GM20000 (cell line): ENCODE data around the gene ABCC11.
A peak's percentile ranks its signal among the peaks of the same experiment; 100 is the strongest.

Source experiments
- DNase-seq: peaks from one replicate; pipeline ENCODE4 v3.0.0; 2012; ENCODE audit warnings: low spot score
- TF ChIP-seq, protein P1 (sequence below): IDR thresholded peaks from 2 replicates; pipeline ENCODE4 v1.5.1; 2012; ENCODE audit warnings: mild to moderate bottlenecking, control low read depth; ENCODE audit errors: extremely low read depth, missing control alignments

Gene ABCC11

DNA sequence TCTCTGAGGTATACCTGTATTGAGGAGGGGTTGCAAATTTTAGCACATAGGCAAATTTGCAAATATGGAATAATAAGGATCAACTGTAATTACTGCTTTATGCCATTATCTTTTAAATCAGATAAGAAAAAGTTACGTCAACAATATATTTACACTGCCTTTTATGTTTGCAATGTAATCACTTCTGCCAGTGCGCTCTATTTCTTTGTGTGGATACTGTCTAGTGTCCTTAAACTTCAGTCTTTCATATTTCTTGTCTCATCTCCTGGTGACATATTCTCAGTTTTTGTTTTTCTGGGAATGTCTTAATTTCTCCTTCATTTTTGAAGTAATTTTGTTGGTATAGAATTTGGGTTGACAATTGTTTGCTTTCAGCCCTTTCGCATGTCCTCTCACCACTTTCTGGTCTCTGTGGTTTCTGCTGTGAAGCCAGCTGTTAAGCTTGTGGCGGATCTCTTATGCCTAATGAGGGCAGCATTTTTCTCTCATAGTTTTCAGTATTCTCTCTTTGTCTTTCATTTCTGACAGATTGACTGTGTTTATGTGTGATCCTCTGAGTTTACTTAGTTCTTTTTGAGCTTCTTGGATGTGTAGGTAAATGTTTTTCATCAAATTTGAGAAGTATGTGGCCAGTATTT, 37.6 kb upstream of the ABCC11 start:
- peak; percentile 16 for DNase-seq
- TF ChIP-seq, protein P1, sequence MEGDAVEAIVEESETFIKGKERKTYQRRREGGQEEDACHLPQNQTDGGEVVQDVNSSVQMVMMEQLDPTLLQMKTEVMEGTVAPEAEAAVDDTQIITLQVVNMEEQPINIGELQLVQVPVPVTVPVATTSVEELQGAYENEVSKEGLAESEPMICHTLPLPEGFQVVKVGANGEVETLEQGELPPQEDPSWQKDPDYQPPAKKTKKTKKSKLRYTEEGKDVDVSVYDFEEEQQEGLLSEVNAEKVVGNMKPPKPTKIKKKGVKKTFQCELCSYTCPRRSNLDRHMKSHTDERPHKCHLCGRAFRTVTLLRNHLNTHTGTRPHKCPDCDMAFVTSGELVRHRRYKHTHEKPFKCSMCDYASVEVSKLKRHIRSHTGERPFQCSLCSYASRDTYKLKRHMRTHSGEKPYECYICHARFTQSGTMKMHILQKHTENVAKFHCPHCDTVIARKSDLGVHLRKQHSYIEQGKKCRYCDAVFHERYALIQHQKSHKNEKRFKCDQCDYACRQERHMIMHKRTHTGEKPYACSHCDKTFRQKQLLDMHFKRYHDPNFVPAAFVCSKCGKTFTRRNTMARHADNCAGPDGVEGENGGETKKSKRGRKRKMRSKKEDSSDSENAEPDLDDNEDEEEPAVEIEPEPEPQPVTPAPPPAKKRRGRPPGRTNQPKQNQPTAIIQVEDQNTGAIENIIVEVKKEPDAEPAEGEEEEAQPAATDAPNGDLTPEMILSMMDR: no peak

DNA sequence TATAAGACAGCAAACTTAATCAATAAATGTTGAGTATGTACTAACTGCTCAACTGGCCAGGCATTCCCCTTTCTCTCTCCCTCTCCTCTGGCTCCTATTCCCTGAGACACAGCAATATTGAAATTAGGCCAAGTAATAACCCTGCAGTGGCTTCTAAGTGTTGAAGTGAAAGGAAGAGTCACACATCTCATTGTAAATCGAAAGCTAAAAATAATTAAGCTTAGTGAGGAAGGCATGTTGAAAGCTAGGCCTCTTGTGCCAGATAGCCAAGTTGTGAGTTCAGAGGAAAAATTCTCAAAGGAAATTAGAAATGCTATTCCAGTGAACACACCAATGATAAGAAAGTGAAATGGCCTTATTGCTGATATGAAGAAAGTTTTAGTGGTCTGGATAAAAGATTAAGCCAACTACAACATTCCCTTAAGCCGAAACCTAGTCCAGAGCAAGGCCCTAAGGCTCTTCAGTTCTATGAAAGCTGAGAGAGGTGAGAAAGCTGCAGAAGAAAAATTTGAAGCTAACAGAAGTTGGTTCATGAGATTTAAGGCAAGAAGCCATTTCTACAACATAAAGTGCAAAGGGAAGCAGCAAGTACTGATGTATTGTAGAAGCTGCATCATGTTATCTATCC, 35.4 kb upstream of the ABCC11 start:
- TF ChIP-seq, protein P1: no peak
- no peak for DNase-seq

DNA sequence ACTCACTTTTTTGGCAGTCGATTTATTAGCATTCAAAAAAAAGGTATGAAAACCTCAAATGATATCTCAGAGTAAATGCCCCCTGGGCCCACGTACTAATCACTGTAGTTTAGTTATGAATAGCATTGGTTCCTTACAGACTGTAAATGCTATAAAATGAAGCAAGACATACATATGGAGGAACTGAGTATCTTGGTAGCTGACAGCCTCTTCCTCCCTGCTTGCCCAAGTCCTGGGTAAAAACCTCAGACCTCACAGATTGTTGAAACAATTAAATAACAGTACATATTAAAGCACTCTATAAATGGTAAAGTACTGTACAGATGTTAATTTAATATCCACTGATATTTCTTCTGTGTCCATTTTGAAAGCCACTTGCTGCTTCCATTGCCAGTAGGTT, 33.2 kb upstream of the ABCC11 start:
- DNase-seq: no peak
- TF ChIP-seq, protein P1: no peak

DNA sequence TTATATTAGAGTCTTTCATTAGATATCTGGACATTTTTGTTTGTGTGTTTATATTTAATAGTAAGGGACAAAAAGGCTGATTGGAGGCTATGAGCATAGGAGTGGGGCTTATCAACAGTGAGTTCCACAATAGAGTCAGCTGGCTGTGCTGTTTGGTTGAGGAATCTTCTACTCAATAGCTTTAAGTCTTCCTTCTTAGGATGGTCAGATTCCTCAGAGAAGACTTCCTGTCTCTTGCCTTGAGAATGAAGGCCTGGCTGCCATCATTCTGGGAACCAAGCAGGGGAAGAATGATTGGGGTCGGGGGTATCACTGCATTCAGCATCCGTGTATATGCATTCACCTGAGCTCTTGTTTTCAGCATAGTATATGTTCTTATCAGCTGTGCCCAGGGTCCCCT, 31.9 kb upstream of the ABCC11 start:
- DNase-seq: no peak
- TF ChIP-seq, protein P1: no peak

DNA sequence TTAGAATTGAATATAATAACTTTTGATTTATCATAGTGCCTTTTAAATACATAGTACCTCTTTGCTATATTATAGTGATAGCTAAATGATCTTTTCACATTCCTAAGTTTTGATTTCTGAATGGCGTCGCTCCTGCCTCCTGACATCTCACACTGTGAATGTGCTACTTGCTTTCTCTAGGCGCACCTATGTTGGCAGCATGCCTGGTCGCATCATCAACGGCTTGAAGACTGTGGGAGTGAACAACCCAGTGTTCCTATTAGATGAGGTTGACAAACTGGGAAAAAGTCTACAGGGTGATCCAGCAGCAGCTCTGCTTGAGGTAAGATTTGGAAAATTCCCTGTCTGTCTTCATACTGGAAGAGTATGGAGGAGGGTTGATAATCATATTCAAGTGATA, 29.8 kb upstream of the ABCC11 start:
- TF ChIP-seq, protein P1: no peak
- no peak for DNase-seq

DNA sequence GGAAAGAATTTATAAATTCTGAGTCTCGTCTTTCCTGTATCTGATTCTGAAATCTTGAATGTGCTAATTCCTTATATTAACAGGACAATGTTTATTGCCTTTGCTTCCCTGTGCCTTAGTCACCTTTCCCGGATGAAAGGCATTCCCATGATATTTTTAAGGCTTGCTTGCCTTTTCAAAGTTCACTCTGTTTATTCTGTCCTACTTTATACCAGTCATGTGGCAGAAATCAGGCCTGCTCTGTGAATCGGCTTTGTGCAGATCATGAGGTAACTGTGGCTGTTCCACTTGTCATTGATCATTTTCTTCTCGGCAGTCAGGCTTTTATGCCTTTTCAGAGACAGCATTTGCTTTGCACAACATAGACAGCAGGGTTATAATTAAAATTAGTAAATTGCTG, 28.8 kb upstream of the ABCC11 start:
- no peak for DNase-seq
- TF ChIP-seq, protein P1: no peak

DNA sequence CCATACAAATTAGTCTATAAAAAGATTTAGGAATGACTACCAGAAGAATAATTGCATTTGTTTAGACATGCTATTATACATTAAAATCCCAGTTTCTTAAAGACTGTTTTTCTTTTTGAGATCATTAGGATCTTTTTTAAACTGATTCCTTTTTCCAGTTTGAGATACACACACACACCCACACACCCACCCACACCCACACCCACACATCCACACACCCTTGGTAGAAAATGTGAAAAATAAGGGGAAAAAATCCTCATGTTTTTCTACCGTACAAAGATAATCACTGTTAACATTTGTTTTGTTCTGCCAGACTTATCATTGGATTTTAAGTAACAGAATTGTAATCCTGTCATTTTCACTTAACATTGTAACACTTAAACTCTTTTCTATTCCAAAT, 27.1 kb upstream of the ABCC11 start:
- no peak for DNase-seq
- TF ChIP-seq, protein P1: no peak
